NCI-H1694 treated with DMSO at 0.1 percent for 48 hours (cell line): Measurements from ENCODE around the gene OGN.

Experiments used
- DNase-seq: peaks from one replicate; lab custom pipeline; 2025; lab: John Stamatoyannopoulos, UW

Gene OGN

GRCh38 chr9:92402826-92403745 lies 1.3 kb downstream of the OGN start:
- no peak for DNase-seq

GRCh38 chr9:92402360-92402759 lies 2.0 kb downstream of the OGN start:
- DNase-seq, result no peak

DNA sequence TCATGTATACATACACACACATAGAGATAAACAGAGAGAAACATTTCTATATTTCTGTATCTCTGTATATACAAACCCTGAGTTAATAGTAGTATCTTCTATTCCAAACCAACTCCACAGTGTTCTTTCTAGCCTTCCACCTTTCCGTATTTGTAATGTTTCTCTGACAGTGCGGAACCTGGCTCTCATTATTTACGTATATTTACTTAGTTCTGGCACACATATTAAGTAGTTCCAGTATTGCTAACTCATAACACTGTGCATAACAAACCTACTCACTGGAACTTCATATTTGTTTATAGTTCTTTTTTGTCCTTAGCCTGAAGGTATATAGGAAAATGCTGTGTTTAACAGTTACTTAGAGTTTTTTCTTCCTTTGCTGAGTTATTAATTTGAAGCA lies 6.5 kb downstream of the OGN start:
- DNase-seq, result no peak

DNA sequence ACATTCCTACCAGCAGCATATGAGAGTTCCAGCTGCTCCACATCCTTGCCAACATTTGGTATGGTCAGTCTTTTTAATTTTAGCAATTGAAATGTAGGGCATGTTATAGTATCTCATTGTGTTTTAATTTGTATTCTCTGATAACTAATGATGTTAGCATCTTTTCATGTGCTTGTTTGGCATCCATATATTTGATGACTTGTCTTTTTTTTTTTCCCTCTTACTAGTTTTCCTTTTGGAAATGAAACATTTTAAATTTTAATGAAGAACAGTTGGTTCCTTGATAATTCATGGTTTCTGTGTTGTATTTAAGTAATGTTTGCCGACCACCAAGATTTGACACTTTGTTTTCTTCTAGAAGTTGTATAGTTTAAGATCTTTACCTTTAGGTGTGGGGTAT lies 8.8 kb downstream of the OGN start:
- no peak for DNase-seq

DNA sequence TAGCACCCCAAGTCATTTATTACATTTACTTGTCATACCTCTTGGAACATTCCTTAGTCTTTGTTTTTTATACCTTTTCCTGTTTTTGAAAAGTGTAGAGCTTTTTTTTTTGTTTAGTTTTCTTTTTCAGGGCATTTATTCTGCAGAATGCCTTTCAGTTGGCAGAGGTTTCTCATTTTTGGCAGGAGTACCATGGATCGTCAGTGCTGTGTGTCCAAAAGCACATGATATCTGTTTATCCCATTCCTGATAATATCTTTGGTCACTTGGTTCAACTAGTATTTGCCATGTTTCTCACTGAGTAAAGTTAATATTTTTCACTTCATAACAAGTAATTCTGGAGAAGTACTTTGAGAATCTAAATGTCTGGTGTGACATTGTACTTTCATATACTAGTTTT lies 10.7 kb downstream of the OGN start:
- DNase-seq, result no peak

- DNase-seq, result no peak
Observed at GRCh38 chr9:92392690-92393089, 11.7 kb downstream of the OGN start.

GRCh38 chr9:92385953-92386352 lies 18.4 kb downstream of the OGN start:
- no peak for DNase-seq

DNA sequence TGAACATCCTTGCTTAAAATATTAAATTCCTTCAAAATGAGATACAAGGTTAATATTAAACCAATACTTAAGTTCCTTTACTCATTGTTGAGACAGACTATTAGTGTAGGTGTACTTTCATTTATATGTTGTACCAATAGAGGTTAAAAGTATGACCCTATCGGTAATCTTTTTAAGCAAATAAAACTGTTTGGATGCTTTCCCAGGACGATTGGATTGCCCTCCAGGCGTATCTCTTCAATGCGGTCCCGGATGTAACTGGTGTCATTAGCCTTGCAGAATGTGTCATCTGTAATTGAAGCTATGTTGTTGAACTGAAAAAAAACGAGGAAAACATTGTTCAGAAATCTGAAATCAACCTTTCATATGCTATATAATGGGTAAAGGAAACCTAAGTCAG lies 18.9 kb downstream of the OGN start:
- DNase-seq, result no peak

GRCh38 chr9:92385001-92385400 lies 19.4 kb downstream of the OGN start:
- DNase-seq, result no peak

DNA sequence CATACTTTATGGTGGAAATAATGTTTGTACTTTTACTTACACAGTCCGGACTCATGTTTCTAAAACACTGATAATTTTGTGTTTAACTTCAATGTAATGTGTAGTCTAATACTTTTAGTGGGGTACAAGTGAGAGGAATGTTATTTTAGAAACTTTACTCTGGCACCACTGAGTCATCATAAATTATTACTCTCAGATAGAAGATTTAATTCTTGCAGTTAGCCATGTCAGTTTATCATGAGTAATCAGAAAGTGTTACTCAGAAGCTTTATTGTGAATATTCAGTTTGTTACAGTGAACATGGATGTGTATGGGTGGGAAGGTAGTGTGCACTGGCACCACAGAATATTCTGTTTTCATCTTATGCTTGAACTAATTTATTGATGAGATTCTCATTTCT lies 20.0 kb downstream of the OGN start:
- DNase-seq, result no peak

DNA sequence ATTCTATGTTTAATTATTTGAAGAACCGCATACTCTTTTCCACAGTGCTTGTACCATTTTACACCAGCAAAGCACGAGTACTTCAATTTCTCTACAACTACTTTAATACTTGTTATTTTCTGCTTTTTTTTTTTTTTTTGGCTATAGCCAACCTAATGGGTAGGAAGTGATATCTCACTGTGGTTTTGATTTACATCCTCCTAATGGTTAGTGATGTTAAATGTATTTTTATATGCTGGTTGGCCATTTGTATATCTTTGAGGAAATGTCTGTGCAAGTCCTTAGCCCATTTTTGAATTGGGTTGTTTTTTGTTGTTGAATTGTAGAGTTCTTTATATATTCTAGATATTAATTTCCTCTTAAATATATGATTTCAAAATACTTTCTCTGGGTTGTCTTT lies 22.6 kb downstream of the OGN start:
- DNase-seq, result no peak

- DNase-seq, result no peak
Observed at GRCh38 chr9:92380603-92381002, 23.8 kb downstream of the OGN start.

DNA sequence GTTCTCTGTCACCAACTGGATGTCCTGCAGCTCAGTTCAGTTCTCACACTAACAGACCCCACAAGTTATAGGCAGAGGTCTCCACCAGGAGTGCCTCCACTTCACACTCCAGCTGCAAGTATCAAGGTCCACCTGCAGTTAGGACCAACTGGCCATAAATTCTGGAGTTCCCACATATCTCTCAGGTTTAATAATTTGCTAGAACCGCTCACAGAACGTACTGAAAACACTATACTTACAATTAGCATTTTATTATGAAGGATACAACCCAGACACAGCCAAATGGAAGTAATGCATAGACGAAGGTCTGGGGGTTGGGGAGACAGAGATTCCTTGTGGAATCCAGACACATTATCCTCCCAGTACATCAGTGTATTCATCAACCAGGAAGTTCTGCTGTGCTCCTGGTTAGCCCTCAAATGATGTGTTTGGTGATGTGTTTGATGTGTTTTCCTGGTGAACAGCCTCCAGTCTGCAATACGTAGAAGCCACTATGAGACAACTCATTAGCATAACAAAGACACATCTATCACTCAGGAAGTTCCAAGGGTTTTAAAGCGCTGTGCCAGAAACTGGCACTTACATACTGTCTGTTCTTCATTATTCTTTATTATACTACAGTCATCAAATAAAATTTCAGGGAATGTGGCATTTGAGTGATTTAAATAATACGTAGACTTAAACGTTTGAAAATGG lies 25.4 kb downstream of the OGN start:
- no peak for DNase-seq

- DNase-seq, result no peak
Observed at GRCh38 chr9:92377876-92378275, 26.5 kb downstream of the OGN start.

- DNase-seq, result no peak
Observed at GRCh38 chr9:92373167-92373566, 31.2 kb downstream of the OGN start.

GRCh38 chr9:92369075-92369474 lies 35.3 kb downstream of the OGN start:
- no peak for DNase-seq

DNA sequence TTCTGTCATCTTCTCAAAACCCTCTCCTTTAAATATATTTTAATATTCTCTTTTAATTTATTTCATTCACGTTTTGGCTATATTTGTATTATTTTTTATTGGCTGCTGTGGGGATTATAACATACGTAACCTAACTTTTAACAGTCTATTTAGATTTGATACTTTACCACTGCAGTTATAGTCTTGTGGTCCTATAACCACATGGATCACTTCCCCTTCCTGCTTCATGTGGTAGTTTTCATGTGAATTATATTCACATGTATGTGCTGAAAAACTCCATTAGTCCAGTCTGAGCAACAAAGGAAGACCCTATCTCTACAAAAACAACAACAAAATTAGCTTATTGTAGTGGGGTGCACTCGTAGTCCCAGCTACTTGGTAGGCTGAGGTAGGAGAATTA lies 44.3 kb downstream of the OGN start:
- no peak for DNase-seq

DNA sequence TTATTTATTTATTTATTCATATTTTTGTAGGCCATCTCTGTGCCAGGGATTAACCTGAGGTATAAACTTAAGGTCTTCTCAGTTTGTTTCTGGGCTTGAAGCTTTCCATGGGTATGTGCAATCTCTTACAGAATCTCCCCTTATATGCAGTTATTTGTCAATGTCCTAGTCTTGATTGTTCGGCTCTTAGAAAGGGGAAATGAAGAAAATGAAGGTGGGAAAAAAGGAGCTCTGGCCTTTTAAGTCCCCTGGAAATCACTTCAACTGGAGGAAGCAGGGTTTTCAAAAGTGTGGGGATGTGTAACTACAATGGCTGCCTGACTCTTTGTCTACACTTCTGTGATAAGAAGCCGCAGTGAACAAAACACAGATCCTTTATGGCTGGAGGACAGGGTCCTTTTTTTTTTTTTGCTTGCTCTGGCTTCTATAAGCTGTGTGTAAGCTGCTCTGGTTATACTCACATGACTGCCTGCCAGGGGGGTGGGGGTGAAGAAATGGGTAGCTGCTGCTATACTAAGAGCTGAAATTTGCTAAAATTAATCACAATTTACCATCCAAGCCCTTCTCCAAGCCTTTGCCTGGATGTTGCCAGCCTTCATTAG lies 44.9 kb downstream of the OGN start:
- DNase-seq, result no peak

DNA sequence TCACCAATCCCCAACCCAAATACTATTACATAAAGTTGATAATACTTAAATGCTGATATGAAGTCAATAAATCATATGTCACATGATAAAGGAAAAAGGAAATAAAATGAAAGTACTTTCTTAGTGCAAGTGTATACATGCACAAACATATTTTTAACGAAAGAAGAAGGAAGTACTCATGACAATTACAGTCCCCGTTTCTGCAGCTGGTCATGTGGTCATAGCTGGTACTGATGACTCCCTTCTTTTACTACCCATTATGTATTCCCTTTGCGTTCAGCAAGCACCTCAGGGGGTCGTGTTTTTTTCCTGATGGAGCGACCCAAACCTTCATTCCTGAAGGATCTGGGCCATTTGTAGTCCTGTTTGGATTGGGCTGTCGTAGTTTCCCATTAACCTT lies 51.3 kb downstream of the OGN start:
- DNase-seq, result no peak

DNA sequence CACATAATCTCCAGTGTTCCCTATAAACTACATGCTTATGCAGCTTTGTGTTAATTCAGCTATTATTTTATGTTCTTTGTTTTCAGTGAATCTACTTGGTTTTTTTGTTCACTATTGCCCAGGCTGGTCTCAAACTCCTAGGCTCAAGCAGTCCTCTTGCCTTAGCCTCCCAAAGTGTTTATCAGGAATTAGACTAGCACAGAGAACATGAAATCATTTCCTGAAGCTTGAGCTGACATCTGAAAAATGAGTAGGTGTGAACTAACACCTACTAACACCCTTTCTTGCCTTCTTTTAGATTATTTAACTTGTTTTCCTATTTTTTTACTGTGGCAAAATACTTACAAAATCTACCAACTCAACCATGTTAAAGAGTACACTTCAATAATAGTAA lies 53.6 kb downstream of the OGN start:
- no peak for DNase-seq

DNA sequence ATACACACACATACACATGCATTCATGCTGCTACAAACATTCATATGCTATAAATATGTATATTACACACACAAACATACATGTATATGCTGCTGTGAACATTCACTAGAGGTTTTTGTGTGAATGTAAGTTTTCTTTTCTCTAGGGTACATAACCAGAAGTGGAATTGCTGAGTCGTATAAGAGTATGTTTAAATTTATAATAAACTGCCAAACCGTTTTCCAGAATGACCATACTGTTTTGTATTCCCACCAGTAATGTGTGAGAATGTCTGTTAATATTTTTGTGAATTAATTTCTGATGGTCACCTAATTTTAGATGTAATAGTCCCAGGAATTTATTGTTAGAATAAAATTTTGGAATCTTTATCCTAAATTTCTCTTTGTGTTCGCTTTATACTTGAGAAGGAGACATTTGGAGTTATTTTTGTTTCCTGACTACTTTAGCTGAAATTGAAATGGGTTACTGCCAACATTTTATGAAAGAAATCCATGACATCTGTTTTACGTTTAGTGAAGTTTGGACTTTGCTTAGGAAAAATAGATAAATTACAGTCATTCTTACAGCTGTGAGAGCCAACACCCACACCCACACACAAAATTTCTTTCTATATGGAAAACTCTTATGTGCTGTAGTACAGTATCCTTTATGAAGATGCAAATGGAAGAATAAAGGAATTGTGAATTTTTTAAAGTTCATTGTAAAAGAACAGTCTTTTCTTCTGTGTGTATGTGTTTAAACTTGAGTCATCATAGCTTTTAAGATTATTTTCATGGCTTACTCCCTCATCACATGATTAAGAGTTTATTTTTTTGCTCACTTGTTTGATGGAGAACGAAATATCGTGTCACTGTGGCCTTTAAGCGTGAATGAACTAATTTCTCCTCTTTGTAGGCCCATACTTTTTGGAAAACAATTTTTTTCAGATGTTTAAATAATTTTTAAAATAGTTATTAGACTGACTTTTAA lies 54.3 kb downstream of the OGN start:
- DNase-seq, result no peak

DNA sequence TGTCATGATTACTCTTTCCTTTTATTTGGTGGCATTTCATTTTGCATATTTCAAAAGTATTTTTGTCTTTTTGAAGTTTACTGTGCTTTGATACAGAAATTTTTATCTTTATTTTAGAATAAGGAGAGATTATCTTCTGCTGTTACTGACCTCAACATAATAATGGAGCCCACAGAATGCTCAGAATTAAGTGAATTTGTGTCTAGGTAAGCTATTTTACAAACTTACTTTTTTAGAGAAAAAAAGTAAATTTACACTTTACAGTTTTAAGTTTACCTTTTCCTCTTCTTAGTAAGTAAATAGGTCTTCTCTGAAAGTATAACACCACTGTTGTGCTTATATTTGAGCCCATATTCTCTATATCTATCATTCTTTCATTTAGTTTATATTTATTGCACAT lies 58.8 kb downstream of the OGN start:
- DNase-seq, result no peak
